ENCODE measurements around the gene REXO1. TPM values are rescaled to one million over a fixed set of nuclear protein-coding genes. Genes with fewer than 3 reads are reported as not detected.

REXO1 gene
- total and polyA plus RNA-seq, 2 of the 13 experiments (the other 11 are each of a cell fraction or from before 2014, with no cell fraction given), result 5.0 to 11.2 TPM

DNA sequence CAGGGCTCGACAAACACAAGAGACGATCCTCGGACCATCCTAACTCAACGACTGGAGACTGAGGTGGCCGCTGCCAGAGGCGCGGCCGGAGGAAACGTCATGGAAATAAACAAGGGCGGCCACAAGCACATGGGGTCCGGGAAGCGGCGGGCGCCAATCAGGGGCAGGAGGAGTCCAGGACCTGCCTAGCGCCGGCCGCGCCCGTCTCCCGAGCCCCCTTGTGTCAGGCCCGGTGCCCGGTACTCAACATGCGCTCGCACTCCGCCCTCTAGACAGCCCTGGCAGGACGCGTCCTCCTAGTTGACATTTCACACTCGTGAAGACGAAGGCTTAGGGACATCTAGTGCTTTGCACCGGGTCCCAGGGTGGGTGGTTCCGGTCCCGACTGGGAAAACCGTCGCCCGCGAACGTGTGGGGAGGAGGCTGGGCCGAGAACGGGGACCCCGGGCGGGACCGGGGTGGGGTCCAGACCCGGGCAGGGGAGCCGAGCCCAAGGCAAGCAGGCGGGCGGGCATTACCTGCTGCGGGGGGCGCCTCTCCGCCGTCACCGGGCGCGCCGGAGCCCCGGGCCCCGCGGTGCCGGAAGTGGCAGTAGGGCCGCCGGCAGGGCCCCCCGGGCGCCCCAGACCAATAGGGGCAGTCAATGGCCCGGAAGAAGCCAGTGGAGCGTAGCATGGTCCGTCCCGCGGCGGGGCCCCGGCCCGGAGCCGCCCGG, 442 bp downstream of the REXO1 start (continued):
- TF ChIP-seq ZNF724P (CRISPR knock-in tag; IDR thresholded peaks at IDR 0.05; ENCODE audit: borderline replicate concordance) (0 out of 2 replicates have a peak, but pooled peaks have one; percentile 28), ZBTB42 (CRISPR knock-in tag; IDR thresholded peaks at IDR 0.05) (no peak), TAF1 (CRISPR knock-in tag; IDR thresholded peaks at IDR 0.05) (peak; percentile 34; the same call in 1 of the 2 replicates), MEIS2 (CRISPR knock-in tag; IDR thresholded peaks at IDR 0.05) (no peak), HHEX (CRISPR knock-in tag; IDR thresholded peaks at IDR 0.05) (no peak), SOX6 (IDR thresholded peaks at IDR 0.05) (no peak), SOX6 (CRISPR knock-in tag; IDR thresholded peaks at IDR 0.05) (no peak), MYNN (CRISPR knock-in tag; IDR thresholded peaks at IDR 0.05; ENCODE audit: low read depth) (no peak), MTA3 (CRISPR knock-in tag; IDR thresholded peaks at IDR 0.05) (no peak), IKZF4 (CRISPR knock-in tag; IDR thresholded peaks at IDR 0.05; ENCODE audit: borderline replicate concordance, low read depth, not compliant biosample characterization) (no peak), THAP11 (CRISPR knock-in tag; IDR thresholded peaks at IDR 0.05) (no peak), PHF20 (CRISPR knock-in tag; IDR thresholded peaks at IDR 0.05) (peak; percentile 29; the same call in 1 of the 2 replicates), FIP1L1 (IDR thresholded peaks at IDR 0.05; ENCODE audit: borderline replicate concordance, insufficient read depth, low read depth, low read length) (no peak), BCL6 (CRISPR knock-in tag; IDR thresholded peaks at IDR 0.05) (no peak)
- TF ChIP-seq, protein P1, sequence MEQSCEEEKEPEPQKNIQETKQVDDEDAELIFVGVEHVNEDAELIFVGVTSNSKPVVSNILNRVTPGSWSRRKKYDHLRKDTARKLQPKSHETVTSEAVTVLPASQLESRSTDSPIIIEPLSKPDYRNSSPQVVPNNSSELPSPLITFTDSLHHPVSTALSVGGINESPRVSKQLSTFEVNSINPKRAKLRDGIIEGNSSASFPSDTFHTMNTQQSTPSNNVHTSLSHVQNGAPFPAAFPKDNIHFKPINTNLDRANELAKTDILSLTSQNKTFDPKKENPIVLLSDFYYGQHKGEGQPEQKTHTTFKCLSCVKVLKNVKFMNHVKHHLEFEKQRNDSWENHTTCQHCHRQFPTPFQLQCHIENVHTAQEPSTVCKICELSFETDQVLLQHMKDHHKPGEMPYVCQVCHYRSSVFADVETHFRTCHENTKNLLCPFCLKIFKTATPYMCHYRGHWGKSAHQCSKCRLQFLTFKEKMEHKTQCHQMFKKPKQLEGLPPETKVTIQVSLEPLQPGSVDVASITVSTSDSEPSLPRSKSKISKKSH (CRISPR knock-in tag; IDR thresholded peaks at IDR 0.05; ENCODE audit: borderline replicate concordance), result no peak
- TF ChIP-seq, protein P2, sequence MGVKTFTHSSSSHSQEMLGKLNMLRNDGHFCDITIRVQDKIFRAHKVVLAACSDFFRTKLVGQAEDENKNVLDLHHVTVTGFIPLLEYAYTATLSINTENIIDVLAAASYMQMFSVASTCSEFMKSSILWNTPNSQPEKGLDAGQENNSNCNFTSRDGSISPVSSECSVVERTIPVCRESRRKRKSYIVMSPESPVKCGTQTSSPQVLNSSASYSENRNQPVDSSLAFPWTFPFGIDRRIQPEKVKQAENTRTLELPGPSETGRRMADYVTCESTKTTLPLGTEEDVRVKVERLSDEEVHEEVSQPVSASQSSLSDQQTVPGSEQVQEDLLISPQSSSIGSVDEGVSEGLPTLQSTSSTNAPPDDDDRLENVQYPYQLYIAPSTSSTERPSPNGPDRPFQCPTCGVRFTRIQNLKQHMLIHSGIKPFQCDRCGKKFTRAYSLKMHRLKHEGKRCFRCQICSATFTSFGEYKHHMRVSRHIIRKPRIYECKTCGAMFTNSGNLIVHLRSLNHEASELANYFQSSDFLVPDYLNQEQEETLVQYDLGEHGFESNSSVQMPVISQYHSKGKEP (CRISPR knock-in tag; IDR thresholded peaks at IDR 0.05), result no peak
- TF ChIP-seq, protein P3, sequence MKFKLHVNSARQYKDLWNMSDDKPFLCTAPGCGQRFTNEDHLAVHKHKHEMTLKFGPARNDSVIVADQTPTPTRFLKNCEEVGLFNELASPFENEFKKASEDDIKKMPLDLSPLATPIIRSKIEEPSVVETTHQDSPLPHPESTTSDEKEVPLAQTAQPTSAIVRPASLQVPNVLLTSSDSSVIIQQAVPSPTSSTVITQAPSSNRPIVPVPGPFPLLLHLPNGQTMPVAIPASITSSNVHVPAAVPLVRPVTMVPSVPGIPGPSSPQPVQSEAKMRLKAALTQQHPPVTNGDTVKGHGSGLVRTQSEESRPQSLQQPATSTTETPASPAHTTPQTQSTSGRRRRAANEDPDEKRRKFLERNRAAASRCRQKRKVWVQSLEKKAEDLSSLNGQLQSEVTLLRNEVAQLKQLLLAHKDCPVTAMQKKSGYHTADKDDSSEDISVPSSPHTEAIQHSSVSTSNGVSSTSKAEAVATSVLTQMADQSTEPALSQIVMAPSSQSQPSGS (CRISPR knock-in tag; IDR thresholded peaks at IDR 0.05), result no peak
- TF ChIP-seq, protein P4, sequence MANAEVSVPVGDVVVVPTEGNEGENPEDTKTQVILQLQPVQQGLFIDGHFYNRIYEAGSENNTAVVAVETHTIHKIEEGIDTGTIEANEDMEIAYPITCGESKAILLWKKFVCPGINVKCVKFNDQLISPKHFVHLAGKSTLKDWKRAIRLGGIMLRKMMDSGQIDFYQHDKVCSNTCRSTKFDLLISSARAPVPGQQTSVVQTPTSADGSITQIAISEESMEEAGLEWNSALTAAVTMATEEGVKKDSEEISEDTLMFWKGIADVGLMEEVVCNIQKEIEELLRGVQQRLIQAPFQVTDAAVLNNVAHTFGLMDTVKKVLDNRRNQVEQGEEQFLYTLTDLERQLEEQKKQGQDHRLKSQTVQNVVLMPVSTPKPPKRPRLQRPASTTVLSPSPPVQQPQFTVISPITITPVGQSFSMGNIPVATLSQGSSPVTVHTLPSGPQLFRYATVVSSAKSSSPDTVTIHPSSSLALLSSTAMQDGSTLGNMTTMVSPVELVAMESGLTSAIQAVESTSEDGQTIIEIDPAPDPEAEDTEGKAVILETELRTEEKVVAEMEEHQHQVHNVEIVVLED (CRISPR knock-in tag; IDR thresholded peaks at IDR 0.05; ENCODE audit: borderline replicate concordance), result no peak
- TF ChIP-seq, protein P5, sequence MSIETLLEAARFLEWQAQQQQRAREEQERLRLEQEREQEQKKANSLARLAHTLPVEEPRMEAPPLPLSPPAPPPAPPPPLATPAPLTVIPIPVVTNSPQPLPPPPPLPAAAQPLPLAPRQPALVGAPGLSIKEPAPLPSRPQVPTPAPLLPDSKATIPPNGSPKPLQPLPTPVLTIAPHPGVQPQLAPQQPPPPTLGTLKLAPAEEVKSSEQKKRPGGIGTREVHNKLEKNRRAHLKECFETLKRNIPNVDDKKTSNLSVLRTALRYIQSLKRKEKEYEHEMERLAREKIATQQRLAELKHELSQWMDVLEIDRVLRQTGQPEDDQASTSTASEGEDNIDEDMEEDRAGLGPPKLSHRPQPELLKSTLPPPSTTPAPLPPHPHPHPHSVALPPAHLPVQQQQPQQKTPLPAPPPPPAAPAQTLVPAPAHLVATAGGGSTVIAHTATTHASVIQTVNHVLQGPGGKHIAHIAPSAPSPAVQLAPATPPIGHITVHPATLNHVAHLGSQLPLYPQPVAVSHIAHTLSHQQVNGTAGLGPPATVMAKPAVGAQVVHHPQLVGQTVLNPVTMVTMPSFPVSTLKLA (IDR thresholded peaks at IDR 0.05), result peak; percentile 92
- TF ChIP-seq, protein P6, sequence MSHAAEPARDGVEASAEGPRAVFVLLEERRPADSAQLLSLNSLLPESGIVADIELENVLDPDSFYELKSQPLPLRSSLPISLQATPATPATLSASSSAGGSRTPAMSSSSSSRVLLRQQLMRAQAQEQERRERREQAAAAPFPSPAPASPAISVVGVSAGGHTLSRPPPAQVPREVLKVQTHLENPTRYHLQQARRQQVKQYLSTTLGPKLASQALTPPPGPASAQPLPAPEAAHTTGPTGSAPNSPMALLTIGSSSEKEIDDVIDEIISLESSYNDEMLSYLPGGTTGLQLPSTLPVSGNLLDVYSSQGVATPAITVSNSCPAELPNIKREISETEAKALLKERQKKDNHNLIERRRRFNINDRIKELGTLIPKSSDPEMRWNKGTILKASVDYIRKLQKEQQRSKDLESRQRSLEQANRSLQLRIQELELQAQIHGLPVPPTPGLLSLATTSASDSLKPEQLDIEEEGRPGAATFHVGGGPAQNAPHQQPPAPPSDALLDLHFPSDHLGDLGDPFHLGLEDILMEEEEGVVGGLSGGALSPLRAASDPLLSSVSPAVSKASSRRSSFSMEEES (CRISPR knock-in tag; IDR thresholded peaks at IDR 0.05), result no peak

All from HepG2 (cell line).